ENCODE measurements around the gene OR52A1. TPM values are rescaled to one million over a fixed set of nuclear protein-coding genes. Genes with fewer than 3 reads are reported as not detected.
"Not testable (repeated sequence)": the region's sequence is repeated elsewhere in the genome, so short reads cannot be mapped to it uniquely, and the experiment has no call there.

The OR52A1 gene
- total RNA-seq, 1 donor from 2014 or later: not detected

DNA sequence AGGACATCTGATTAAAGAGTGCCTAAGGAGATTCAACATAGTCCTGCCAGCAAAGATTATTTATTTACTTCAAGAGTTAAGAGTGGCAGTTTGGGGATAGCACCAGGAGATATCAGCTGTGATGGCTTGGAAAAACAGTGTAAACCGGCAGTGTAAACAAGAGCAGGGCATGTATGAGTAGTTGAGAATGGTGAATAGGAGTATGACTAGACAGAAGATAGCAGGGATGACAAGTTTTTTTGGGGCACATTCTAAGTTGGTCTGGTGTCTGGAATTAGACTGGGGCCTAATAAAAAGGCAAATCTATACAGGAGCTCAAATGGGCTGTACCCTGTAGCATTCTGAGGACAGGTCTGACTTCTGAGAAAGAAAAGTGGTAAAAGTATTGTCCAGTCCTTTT is 6.5 kb upstream of the OR52A1 start:
- H3K4me1 Mint-ChIP-seq (ENCODE audit: low read depth); H3K9me3 Mint-ChIP-seq; H3K36me3 Mint-ChIP-seq (ENCODE audit: low read depth); intact Hi-C loops (cut with micrococcal nuclease); H3K27me3 Mint-ChIP-seq (ENCODE audit: insufficient read depth); H3K4me3 Mint-ChIP-seq; H3K27ac Mint-ChIP-seq; DNase-seq (ENCODE audit: low spot score): not testable (repeated sequence)

- H3K27ac Mint-ChIP-seq; H3K9me3 Mint-ChIP-seq; H3K4me1 Mint-ChIP-seq (ENCODE audit: low read depth); DNase-seq (ENCODE audit: low spot score); H3K27me3 Mint-ChIP-seq (ENCODE audit: insufficient read depth); intact Hi-C loops (cut with micrococcal nuclease); H3K36me3 Mint-ChIP-seq (ENCODE audit: low read depth); H3K4me3 Mint-ChIP-seq: not testable (repeated sequence)
These were observed 5.7 kb upstream of the OR52A1 start for GRCh38 chr11:5160217-5160616.

- Mint-ChIP-seq H3K4me1 (ENCODE audit: low read depth) (no peaks in the 10 kb centered on the region), H3K36me3 (ENCODE audit: low read depth) (no peaks in the 10 kb centered on the region), H3K27ac (no peak overlapping the region), H3K9me3 (no peaks in the 10 kb centered on the region), H3K27me3 (ENCODE audit: insufficient read depth) (peaks cover 2% of the 10 kb centered on the region), H3K4me3 (no peak overlapping the region)
- DNase-seq (ENCODE audit: low spot score): no peak
- intact Hi-C loops (cut with micrococcal nuclease): no loop called here
These were observed 5.2 kb upstream of the OR52A1 start for GRCh38 chr11:5159806-5160205.

DNA sequence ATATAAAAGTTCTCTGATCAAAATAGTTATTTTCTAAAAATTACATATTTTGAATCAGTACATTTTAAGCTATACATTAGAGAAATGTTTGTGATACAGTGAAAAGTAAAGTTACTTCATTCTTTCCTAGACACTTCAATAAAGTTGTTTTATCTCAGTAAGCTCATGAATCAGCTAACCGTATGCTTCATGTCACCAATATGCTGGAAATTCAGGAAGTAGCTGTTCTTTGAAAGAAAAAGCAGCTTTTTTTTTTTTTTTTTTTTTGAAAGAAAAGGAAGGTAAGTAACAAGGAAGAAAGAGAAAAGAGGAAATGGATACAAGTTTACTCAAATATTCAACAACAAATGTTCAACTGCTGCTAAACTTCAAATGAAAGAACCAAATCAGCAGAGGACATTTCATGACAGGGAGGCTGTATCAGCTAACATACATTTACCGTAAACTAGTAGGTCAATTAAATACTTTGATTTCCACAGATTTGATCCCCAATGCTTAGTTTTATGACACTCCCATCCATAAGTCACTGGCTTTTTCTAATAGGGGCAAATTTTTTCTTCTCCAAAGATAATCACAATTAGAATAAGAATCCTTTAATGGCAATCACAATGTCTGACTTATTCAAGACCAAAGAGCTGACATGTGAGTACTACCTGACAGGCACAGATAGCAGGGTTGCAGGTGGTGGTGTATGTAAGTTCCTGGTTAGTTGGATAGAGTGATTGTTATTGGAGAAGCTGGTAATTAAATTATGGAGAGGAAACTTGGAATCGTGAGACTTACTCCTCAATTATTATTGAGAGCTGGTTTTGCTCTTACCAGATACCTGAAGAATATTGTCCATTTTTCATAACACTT is 754 bp downstream of the OR52A1 start:
- no peak overlapping the region for H3K27ac Mint-ChIP-seq
- no peaks in the 10 kb centered on the region for H3K36me3 Mint-ChIP-seq (ENCODE audit: low read depth)
- no peaks in the 10 kb centered on the region for H3K4me1 Mint-ChIP-seq (ENCODE audit: low read depth)
- H3K4me3 Mint-ChIP-seq: no peak overlapping the region
- DNase-seq (ENCODE audit: low spot score): no peak
- intact Hi-C loops (cut with micrococcal nuclease): no loop called here
- no peaks in the 10 kb centered on the region for H3K27me3 Mint-ChIP-seq (ENCODE audit: insufficient read depth)
- H3K9me3 Mint-ChIP-seq: no peaks in the 10 kb centered on the region

DNA sequence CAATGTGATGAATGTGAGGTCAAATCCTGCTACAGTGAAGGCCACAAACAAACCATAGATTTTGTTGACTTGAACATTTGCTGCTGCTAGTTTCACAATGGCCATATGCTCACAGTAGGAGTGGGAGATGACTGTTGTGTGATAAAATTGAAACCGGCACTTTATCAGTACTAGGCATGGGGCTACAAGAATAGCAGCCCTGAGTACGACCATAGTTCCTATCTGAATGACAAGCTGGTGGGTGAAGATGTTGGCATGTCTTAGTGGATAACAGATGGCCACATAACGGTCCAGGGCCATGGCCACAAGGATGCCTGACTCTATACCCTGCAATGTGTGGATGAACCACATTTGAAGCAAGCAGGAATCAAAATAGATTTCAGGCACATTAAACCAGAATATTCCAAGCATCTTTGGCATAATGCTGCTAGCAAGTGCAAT is 2.8 kb downstream of the OR52A1 start:
- H3K27ac Mint-ChIP-seq: no peak overlapping the region
- H3K36me3 Mint-ChIP-seq (ENCODE audit: low read depth): no peaks in the 10 kb centered on the region
- no peak for DNase-seq (ENCODE audit: low spot score)
- no peaks in the 10 kb centered on the region for H3K4me1 Mint-ChIP-seq (ENCODE audit: low read depth)
- H3K4me3 Mint-ChIP-seq: no peak overlapping the region
- intact Hi-C loops (cut with micrococcal nuclease): no loop called here
- H3K27me3 Mint-ChIP-seq (ENCODE audit: insufficient read depth): no peaks in the 10 kb centered on the region
- no peaks in the 10 kb centered on the region for H3K9me3 Mint-ChIP-seq

- intact Hi-C loops (cut with micrococcal nuclease); H3K4me1 Mint-ChIP-seq (ENCODE audit: low read depth); H3K27ac Mint-ChIP-seq; H3K9me3 Mint-ChIP-seq; H3K27me3 Mint-ChIP-seq (ENCODE audit: insufficient read depth); DNase-seq (ENCODE audit: low spot score); H3K4me3 Mint-ChIP-seq; H3K36me3 Mint-ChIP-seq (ENCODE audit: low read depth): not testable (repeated sequence)
These were observed 10.4 kb downstream of the OR52A1 start for GRCh38 chr11:5144206-5144605.

GRCh38 chr11:5137996-5138395 is 16.6 kb downstream of the OR52A1 start, which contains the start of gene OR52A5:
Gene OR52A5, minus strand, starts transcription at chr11:5138356. Its CDS starts 5,714 bp downstream, at chr11:5132642.
- Mint-ChIP-seq H3K36me3 (ENCODE audit: low read depth) (no peaks in the 10 kb centered on the region), H3K4me1 (ENCODE audit: low read depth) (no peaks in the 10 kb centered on the region), H3K27me3 (ENCODE audit: insufficient read depth) (no peaks in the 10 kb centered on the region), H3K4me3 (no peak within 1 kb of the TSS), H3K27ac (no peak within 1 kb of the TSS), H3K9me3 (no peaks in the 10 kb centered on the region)
- intact Hi-C loops (cut with micrococcal nuclease): no loop called here
- no peak for DNase-seq (ENCODE audit: low spot score)

- intact Hi-C loops (cut with micrococcal nuclease): no loop called here
- Mint-ChIP-seq H3K9me3 (no peaks in the 10 kb centered on the region), H3K27ac (no peak overlapping the region), H3K4me3 (no peak overlapping the region), H3K36me3 (ENCODE audit: low read depth) (no peaks in the 10 kb centered on the region), H3K4me1 (ENCODE audit: low read depth) (no peaks in the 10 kb centered on the region), H3K27me3 (ENCODE audit: insufficient read depth) (no peaks in the 10 kb centered on the region)
- no peak for DNase-seq (ENCODE audit: low spot score)
These were observed 17.5 kb downstream of the OR52A1 start for GRCh38 chr11:5137014-5137413.

GRCh38 chr11:5136261-5136660 is 18.3 kb downstream of the OR52A1 start:
- no peaks in the 10 kb centered on the region for H3K36me3 Mint-ChIP-seq (ENCODE audit: low read depth)
- no peak overlapping the region for H3K4me3 Mint-ChIP-seq
- no peaks in the 10 kb centered on the region for H3K9me3 Mint-ChIP-seq
- intact Hi-C loops (cut with micrococcal nuclease): no loop called here
- H3K27ac Mint-ChIP-seq: no peak overlapping the region
- no peak for DNase-seq (ENCODE audit: low spot score)
- H3K27me3 Mint-ChIP-seq (ENCODE audit: insufficient read depth): peaks cover 2% of the 10 kb centered on the region
- no peaks in the 10 kb centered on the region for H3K4me1 Mint-ChIP-seq (ENCODE audit: low read depth)

- Mint-ChIP-seq H3K9me3 (no peaks in the 10 kb centered on the region), H3K27ac (no peak overlapping the region), H3K27me3 (ENCODE audit: insufficient read depth) (peaks cover 2% of the 10 kb centered on the region), H3K36me3 (ENCODE audit: low read depth) (no peaks in the 10 kb centered on the region), H3K4me3 (no peak overlapping the region), H3K4me1 (ENCODE audit: low read depth) (no peaks in the 10 kb centered on the region)
- no peak for DNase-seq (ENCODE audit: low spot score)
- intact Hi-C loops (cut with micrococcal nuclease): no loop called here
These were observed 22.8 kb downstream of the OR52A1 start for GRCh38 chr11:5131584-5132335.

DNA sequence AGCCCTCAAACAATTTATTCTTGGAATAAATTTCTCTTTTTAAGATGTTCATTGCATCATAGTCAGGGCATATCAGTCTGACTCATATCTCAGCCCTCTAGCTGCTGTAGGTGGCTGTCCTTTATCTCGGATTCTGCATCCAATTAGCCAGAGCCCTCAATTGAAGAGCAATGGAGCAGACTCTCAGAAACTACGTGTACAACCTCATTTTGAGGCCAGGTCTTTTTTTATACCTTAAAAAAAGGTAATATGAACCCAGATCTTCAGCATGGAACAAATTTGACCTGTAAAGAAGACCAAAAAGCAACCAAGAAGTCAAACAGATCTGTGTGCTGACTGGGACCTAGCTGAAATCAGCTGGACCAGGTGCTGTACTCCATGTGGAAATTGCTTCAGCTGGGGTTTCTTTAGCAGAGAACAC is 25.1 kb downstream of the OR52A1 start:
- peaks cover 2% of the 10 kb centered on the region for H3K27me3 Mint-ChIP-seq (ENCODE audit: insufficient read depth)
- H3K27ac Mint-ChIP-seq: no peak overlapping the region
- H3K9me3 Mint-ChIP-seq: no peaks in the 10 kb centered on the region
- no peak for DNase-seq (ENCODE audit: low spot score)
- H3K4me3 Mint-ChIP-seq: no peak overlapping the region
- H3K36me3 Mint-ChIP-seq (ENCODE audit: low read depth): no peaks in the 10 kb centered on the region
- intact Hi-C loops (cut with micrococcal nuclease): no loop called here
- no peaks in the 10 kb centered on the region for H3K4me1 Mint-ChIP-seq (ENCODE audit: low read depth)

DNA sequence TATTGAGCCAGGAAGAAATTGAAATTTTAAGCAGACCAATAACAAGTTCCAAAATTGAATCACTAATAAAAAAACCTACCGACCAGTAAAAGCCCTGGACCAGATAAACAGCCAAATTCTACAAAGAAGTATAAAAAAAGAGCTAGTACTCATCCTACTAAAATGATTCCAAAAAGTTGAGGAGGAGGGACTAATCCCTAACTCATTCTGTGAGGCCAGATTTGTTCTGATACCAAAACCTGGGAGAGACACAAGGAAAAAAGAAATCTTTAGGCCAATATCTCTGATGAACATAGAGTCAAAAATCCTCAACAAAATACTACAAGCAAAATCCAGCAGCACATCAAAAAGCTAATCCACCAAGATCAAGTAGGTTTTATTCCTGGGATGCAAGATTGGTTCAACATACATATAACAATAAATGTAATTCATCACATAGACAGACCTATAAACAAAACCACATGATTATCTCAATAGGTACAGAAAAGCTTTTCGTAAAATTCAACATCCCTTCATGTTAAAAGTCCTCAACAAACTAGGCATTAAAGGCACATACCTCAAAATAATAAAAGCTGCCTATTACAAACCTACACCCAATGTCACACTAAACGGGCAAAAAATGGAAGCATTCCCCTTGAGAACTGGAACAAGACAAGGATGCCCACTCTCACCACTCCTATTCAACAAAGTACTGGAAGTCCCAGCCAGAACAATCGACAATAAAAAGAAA is 29.5 kb downstream of the OR52A1 start:
- Mint-ChIP-seq H3K27ac (no peak overlapping the region), H3K4me1 (ENCODE audit: low read depth) (no peaks in the 10 kb centered on the region), H3K4me3 (no peak overlapping the region), H3K36me3 (ENCODE audit: low read depth) (no peaks in the 10 kb centered on the region), H3K27me3 (ENCODE audit: insufficient read depth) (peaks cover 2% of the 10 kb centered on the region), H3K9me3 (no peaks in the 10 kb centered on the region)
- DNase-seq (ENCODE audit: low spot score): no peak
- intact Hi-C loops (cut with micrococcal nuclease): loop anchor here (1.0 to 2.0 kb wide), 4 partner anchors 166 to 766 kb away; partner anchors contain the start of gene OR52N2

Measured in activated T-helper 1 cell treated with anti-CD3 and anti-CD28 coated beads, Interleukin-12 subunit alpha, Interleukin-12 subunit beta, Interleukin-2, Interleukin-4 antibody, amounts not matched to agents 30 ng/mL and 10 ng/mL and 1 ng/mL, durations not matched to agents 14 hours and 24 hours and 36 hours (primary cell).